Measurements from ENCODE around the gene PP2D1. TPM values are rescaled to one million over a fixed set of nuclear protein-coding genes. Genes with fewer than 3 reads are reported as not detected.

The PP2D1 gene
- total RNA-seq, 1 experiment from 2014 or later, result not detected

- H3K4me3 Mint-ChIP-seq, result no peak overlapping the region
- peaks cover 15% of the 10 kb centered on the region for H3K4me1 Mint-ChIP-seq
- DNase-seq (ENCODE audit: low spot score) (no peak), ATAC-seq (no peak)
- ChIA-PET CTCF (interaction anchor here (1.4 kb wide), 1 partner anchor 112 kb away, joined by 4 read pairs; no protein-coding TSS in a partner anchor), POLR2A (no interaction called here)
- H3K27me3 Mint-ChIP-seq (ENCODE audit: low read depth), result peaks cover 20% of the 10 kb centered on the region
- H3K27ac Mint-ChIP-seq, result no peak overlapping the region
- H3K9me3 Mint-ChIP-seq, result no peaks in the 10 kb centered on the region
- H3K36me3 Mint-ChIP-seq, result no peaks in the 10 kb centered on the region
- TF ChIP-seq MYBL2 (CRISPR knock-in tag; IDR thresholded peaks at IDR 0.05), result no peak
- TF ChIP-seq, protein P1, sequence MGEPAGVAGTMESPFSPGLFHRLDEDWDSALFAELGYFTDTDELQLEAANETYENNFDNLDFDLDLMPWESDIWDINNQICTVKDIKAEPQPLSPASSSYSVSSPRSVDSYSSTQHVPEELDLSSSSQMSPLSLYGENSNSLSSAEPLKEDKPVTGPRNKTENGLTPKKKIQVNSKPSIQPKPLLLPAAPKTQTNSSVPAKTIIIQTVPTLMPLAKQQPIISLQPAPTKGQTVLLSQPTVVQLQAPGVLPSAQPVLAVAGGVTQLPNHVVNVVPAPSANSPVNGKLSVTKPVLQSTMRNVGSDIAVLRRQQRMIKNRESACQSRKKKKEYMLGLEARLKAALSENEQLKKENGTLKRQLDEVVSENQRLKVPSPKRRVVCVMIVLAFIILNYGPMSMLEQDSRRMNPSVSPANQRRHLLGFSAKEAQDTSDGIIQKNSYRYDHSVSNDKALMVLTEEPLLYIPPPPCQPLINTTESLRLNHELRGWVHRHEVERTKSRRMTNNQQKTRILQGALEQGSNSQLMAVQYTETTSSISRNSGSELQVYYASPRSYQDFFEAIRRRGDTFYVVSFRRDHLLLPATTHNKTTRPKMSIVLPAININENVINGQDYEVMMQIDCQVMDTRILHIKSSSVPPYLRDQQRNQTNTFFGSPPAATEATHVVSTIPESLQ (CRISPR knock-in tag; IDR thresholded peaks at IDR 0.05), result no peak
- TF ChIP-seq STAT6 (CRISPR knock-in tag; conservative IDR thresholded peaks at IDR 0.05; ENCODE audit: low read depth), result no peak
- TF ChIP-seq NFE2L1 (CRISPR knock-in tag; IDR thresholded peaks at IDR 0.05), result no peak
- TF ChIP-seq JAZF1 (CRISPR knock-in tag; IDR thresholded peaks at IDR 0.05), result no peak
- TF ChIP-seq, protein P2, sequence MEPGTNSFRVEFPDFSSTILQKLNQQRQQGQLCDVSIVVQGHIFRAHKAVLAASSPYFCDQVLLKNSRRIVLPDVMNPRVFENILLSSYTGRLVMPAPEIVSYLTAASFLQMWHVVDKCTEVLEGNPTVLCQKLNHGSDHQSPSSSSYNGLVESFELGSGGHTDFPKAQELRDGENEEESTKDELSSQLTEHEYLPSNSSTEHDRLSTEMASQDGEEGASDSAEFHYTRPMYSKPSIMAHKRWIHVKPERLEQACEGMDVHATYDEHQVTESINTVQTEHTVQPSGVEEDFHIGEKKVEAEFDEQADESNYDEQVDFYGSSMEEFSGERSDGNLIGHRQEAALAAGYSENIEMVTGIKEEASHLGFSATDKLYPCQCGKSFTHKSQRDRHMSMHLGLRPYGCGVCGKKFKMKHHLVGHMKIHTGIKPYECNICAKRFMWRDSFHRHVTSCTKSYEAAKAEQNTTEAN (CRISPR knock-in tag; IDR thresholded peaks at IDR 0.05), result no peak
- TF ChIP-seq FOXK1 (CRISPR knock-in tag; IDR thresholded peaks at IDR 0.05), result no peak
- no peak for TF ChIP-seq CREB1 (CRISPR knock-in tag; IDR thresholded peaks at IDR 0.05)
- no peak for TF ChIP-seq ZNF219 (CRISPR knock-in tag; IDR thresholded peaks at IDR 0.05; ENCODE audit: borderline replicate concordance)
- no peak for TF ChIP-seq ARID4B (CRISPR knock-in tag; IDR thresholded peaks at IDR 0.05; ENCODE audit: borderline replicate concordance)
- no peak for TF ChIP-seq ZMAT4 (CRISPR knock-in tag; IDR thresholded peaks at IDR 0.05)
- TF ChIP-seq SMAD4 (CRISPR knock-in tag; IDR thresholded peaks at IDR 0.05), result no peak
- TF ChIP-seq, protein P3, sequence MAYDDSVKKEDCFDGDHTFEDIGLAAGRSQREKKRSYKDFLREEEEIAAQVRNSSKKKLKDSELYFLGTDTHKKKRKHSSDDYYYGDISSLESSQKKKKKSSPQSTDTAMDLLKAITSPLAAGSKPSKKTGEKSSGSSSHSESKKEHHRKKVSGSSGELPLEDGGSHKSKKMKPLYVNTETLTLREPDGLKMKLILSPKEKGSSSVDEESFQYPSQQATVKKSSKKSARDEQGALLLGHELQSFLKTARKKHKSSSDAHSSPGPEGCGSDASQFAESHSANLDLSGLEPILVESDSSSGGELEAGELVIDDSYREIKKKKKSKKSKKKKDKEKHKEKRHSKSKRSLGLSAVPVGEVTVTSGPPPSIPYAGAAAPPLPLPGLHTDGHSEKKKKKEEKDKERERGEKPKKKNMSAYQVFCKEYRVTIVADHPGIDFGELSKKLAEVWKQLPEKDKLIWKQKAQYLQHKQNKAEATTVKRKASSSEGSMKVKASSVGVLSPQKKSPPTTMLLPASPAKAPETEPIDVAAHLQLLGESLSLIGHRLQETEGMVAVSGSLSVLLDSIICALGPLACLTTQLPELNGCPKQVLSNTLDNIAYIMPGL (CRISPR knock-in tag; IDR thresholded peaks at IDR 0.05), result no peak
Observed at GRCh38 chr3:20042331-20042730, 30.3 kb upstream of the PP2D1 start.

Data from WTC11 (cell line).